Fibroblast of lung (primary cell): ENCODE measurements around the gene FSTL5. TPM values are rescaled to one million over a fixed set of nuclear protein-coding genes. Genes with fewer than 3 reads are reported as not detected.

Experiments used
- DNase-seq, 2 donors: peaks; one replicate each; pipeline versions ENCODE4 v3.0.0 to v3.0.0-alpha.2; 2010; ENCODE audit warnings: low read depth in 2 of 2
- H2AFZ ChIP-seq: 2 replicates; pipeline ENCODE4 v1.5.1; 2012; ENCODE audit warnings: low read length, control low read depth, inconsistent platforms
- H3K27ac ChIP-seq: 2 replicates; pipeline ENCODE4 v1.5.1; 2011; ENCODE audit warnings: low read length, control low read depth; ENCODE audit not compliant: insufficient read depth
- H3K27me3 ChIP-seq: 2 replicates; pipeline ENCODE4 v1.5.1; 2011; ENCODE audit warnings: mild to moderate bottlenecking, low read length; ENCODE audit not compliant: control insufficient read depth, insufficient read depth
- H3K36me3 ChIP-seq: 2 replicates; pipeline ENCODE4 v1.5.1; 2011; ENCODE audit warnings: low read length; ENCODE audit not compliant: control insufficient read depth, insufficient read depth
- H3K4me1 ChIP-seq: 2 replicates; pipeline ENCODE4 v1.5.1; 2011; ENCODE audit warnings: low read length; ENCODE audit not compliant: control insufficient read depth, insufficient read depth; ENCODE audit errors: extremely low read depth
- H3K4me2 ChIP-seq: 2 replicates; pipeline ENCODE4 v1.5.1; 2011; ENCODE audit warnings: low read length, control low read depth; ENCODE audit not compliant: insufficient read depth; ENCODE audit errors: extremely low read depth
- H3K4me3 ChIP-seq, 4 experiments: fragments of 200-600 bp in 1 of 4; sonication (generic) in 1 of 4; replicated peaks in 1 of 4; 2 replicates each; pipeline ENCODE4 v1.5.1; 2011 to 2016; ENCODE audit warnings: low read length in 4 of 4, low read depth in 3 of 4, mild to moderate bottlenecking in 3 of 4, control low read depth in 2 of 4, inconsistent platforms in 1 of 4, mixed read lengths in 1 of 4; ENCODE audit not compliant: insufficient read depth in 1 of 4; ENCODE audit errors: control extremely low read depth in 1 of 4
- H3K79me2 ChIP-seq: 2 replicates; pipeline ENCODE4 v1.5.1; 2012; ENCODE audit warnings: mild to moderate bottlenecking, low read length, inconsistent platforms; ENCODE audit not compliant: control insufficient read depth, insufficient read depth
- H3K9ac ChIP-seq: 2 replicates; pipeline ENCODE4 v1.5.1; 2011; ENCODE audit warnings: mild to moderate bottlenecking, low read length, control low read depth; ENCODE audit not compliant: insufficient read depth
- H3K9me3 ChIP-seq: 2 replicates; pipeline ENCODE4 v1.5.1; 2012; ENCODE audit warnings: low read depth, low read length; ENCODE audit not compliant: control insufficient read depth, insufficient read depth
- H4K20me1 ChIP-seq: 2 replicates; pipeline ENCODE4 v1.5.1; 2011; ENCODE audit warnings: low read length; ENCODE audit not compliant: control insufficient read depth, insufficient read depth; ENCODE audit errors: extremely low read depth
- CTCF ChIP-seq, 2 donors: IDR thresholded peaks in 1 of 2; conservative IDR thresholded peaks in 1 of 2; 1 replicate in 1 of 2; 2 replicates in 1 of 2; pipeline ENCODE4 v1.5.1; 2011 to 2012; ENCODE audit warnings: low read length in 2 of 2, control low read depth in 1 of 2, inconsistent platforms in 1 of 2, low read depth in 1 of 2, mild to moderate bottlenecking in 1 of 2
- EZH2 ChIP-seq: IDR thresholded peaks from 2 replicates; pipeline ENCODE4 v1.5.1; 2012; ENCODE audit warnings: low read length, control low read depth, mild to moderate bottlenecking; ENCODE audit errors: missing control alignments
- polyA plus RNA-seq, 2 donors: library from polyadenylated mRNA; depleted of rRNA in 1 of 2; stranded (reverse) in 1 of 2; unstranded in 1 of 2; fragments of >200 nt; gene quantifications; 2 replicates each; pipeline ENCODE4 v1.2.1, GENCODE V29; 2011 to 2012; ENCODE audit warnings: missing spikeins in 1 of 2
- total RNA-seq: library from RNA; depleted of rRNA; stranded (reverse); fragments of >200 nt; gene quantifications from 2 replicates; pipeline ENCODE4 v1.2.1, GENCODE V29; 2014

The FSTL5 gene
- total and polyA plus RNA-seq, 2 donors (not counting 1 experiment from before 2014, with no cell fraction given): 0.11 to 0.33 TPM

- H4K20me1 ChIP-seq: no peaks in the 10 kb centered on the region
- H3K79me2 ChIP-seq: no peaks in the 10 kb centered on the region
- no peak overlapping the region for H3K4me3 ChIP-seq
- H3K27ac ChIP-seq: no peak overlapping the region
- no peak overlapping the region for H2AFZ ChIP-seq
- no peaks in the 10 kb centered on the region for H3K27me3 ChIP-seq
- no peak for TF ChIP-seq CTCF (conservative IDR thresholded peaks at IDR 0.05 in 1 of 2, IDR thresholded peaks at IDR 0.05 in 1 of 2; ENCODE audit: low read depth in 1 of 2, low read length in 2 of 2)
- no peaks in the 10 kb centered on the region for H3K9me3 ChIP-seq
- H3K4me2 ChIP-seq: no peak overlapping the region
- no peaks in the 10 kb centered on the region for H3K36me3 ChIP-seq
- no peak for DNase-seq
- no peak overlapping the region for H3K9ac ChIP-seq
- no peaks in the 10 kb centered on the region for H3K4me1 ChIP-seq
Measured at GRCh38 chr4:161345741-161346140, 818.1 kb downstream of the FSTL5 start.

- H4K20me1 ChIP-seq: no peaks in the 10 kb centered on the region
- no peaks in the 10 kb centered on the region for H3K4me1 ChIP-seq
- TF ChIP-seq EZH2 (no peak), CTCF (conservative IDR thresholded peaks at IDR 0.05 in 1 of 2, IDR thresholded peaks at IDR 0.05 in 1 of 2; ENCODE audit: low read depth in 1 of 2, low read length in 2 of 2) (no peak)
- no peak overlapping the region for H3K4me3 ChIP-seq
- H3K9ac ChIP-seq: no peak overlapping the region
- H3K27me3 ChIP-seq: no peaks in the 10 kb centered on the region
- H3K27ac ChIP-seq: no peak overlapping the region
- no peaks in the 10 kb centered on the region for H3K79me2 ChIP-seq
- H3K4me2 ChIP-seq: no peak overlapping the region
- no peaks in the 10 kb centered on the region for H3K36me3 ChIP-seq
- no peaks in the 10 kb centered on the region for H3K9me3 ChIP-seq
- DNase-seq: no peak
- no peak overlapping the region for H2AFZ ChIP-seq
Measured at GRCh38 chr4:161343569-161343950, 820.2 kb downstream of the FSTL5 start.

- no peaks in the 10 kb centered on the region for H3K9me3 ChIP-seq
- H3K79me2 ChIP-seq: no peaks in the 10 kb centered on the region
- no peak overlapping the region for H3K9ac ChIP-seq
- H3K36me3 ChIP-seq: no peaks in the 10 kb centered on the region
- no peaks in the 10 kb centered on the region for H4K20me1 ChIP-seq
- H2AFZ ChIP-seq: no peak overlapping the region
- TF ChIP-seq CTCF (conservative IDR thresholded peaks at IDR 0.05 in 1 of 2, IDR thresholded peaks at IDR 0.05 in 1 of 2; ENCODE audit: low read depth in 1 of 2, low read length in 2 of 2) (no peak), EZH2 (no peak)
- H3K4me3 ChIP-seq: no peak overlapping the region
- no peak overlapping the region for H3K4me2 ChIP-seq
- no peak overlapping the region for H3K27ac ChIP-seq
- H3K4me1 ChIP-seq: no peaks in the 10 kb centered on the region
- no peaks in the 10 kb centered on the region for H3K27me3 ChIP-seq
- DNase-seq: no peak
Measured at GRCh38 chr4:161342881-161343568, 820.8 kb downstream of the FSTL5 start.
